Nucleus accumbens (tissue), 56 donors: ENCODE data around the gene RHOBTB3.
A peak's percentile ranks its signal among the peaks of the same experiment; 100 is the strongest.

ENCODE experiments used
- DNase-seq, 56 donors: peaks; one replicate each; lab custom pipeline; 2025; lab: John Stamatoyannopoulos, UW

The RHOBTB3 gene

GRCh38 chr5:95760273-95761191 lies 29.4 kb downstream of the RHOBTB3 start:
- no peak for DNase-seq

- no peak for DNase-seq
These were observed 30.9 kb downstream of the RHOBTB3 start for GRCh38 chr5:95761771-95762651.

- no peak for DNase-seq
These were observed 31.5 kb downstream of the RHOBTB3 start for GRCh38 chr5:95762652-95763041.

GRCh38 chr5:95763941-95764340 lies 32.8 kb downstream of the RHOBTB3 start:
- no peak for DNase-seq

- DNase-seq = no peak
These were observed 37.6 kb downstream of the RHOBTB3 start for GRCh38 chr5:95768731-95769130.

GRCh38 chr5:95770830-95771708 lies 39.9 kb downstream of the RHOBTB3 start:
- no peak for DNase-seq

- DNase-seq = no peak
These were observed 40.8 kb downstream of the RHOBTB3 start for GRCh38 chr5:95771892-95772291.

- no peak for DNase-seq
These were observed 42.4 kb downstream of the RHOBTB3 start for GRCh38 chr5:95773335-95774059.

GRCh38 chr5:95777441-95777840 lies 46.3 kb downstream of the RHOBTB3 start:
- no peak for DNase-seq

- no peak for DNase-seq
These were observed 47.7 kb downstream of the RHOBTB3 start for GRCh38 chr5:95778713-95779436.

GRCh38 chr5:95779611-95780010 lies 48.5 kb downstream of the RHOBTB3 start:
- DNase-seq = no peak

GRCh38 chr5:95780597-95780996 lies 49.5 kb downstream of the RHOBTB3 start:
- DNase-seq = no peak

GRCh38 chr5:95781101-95781583 lies 50.0 kb downstream of the RHOBTB3 start:
- DNase-seq = peak in 55 of 56 donors; percentile 4 to 82 (median 52)

- no peak for DNase-seq
These were observed 51.0 kb downstream of the RHOBTB3 start for GRCh38 chr5:95782181-95782580.

- DNase-seq = peak in 2 of 56 donors; percentile 5 to 11
These were observed 52.5 kb downstream of the RHOBTB3 start for GRCh38 chr5:95783661-95784060.

GRCh38 chr5:95784514-95785302 lies 53.6 kb downstream of the RHOBTB3 start:
- no peak for DNase-seq

- DNase-seq = no peak
These were observed 55.8 kb downstream of the RHOBTB3 start for GRCh38 chr5:95786821-95787418.

- DNase-seq = no peak
These were observed 57.4 kb downstream of the RHOBTB3 start for GRCh38 chr5:95788493-95788892.
